ENCODE data around the gene SERPINA4. TPM values are rescaled to one million over a fixed set of nuclear protein-coding genes. Genes with fewer than 3 reads are reported as not detected.

Gene SERPINA4
- total and polyA plus RNA-seq, 2 of the 8 experiments (the other 6 are each of a cell fraction or from before 2014, with no cell fraction given): not detected

GRCh38 chr14:94515426-94515825 is 45.8 kb upstream of the SERPINA4 start:
- Histone ChIP-seq H2BK20ac (ENCODE audit: low read length) (no peak overlapping the region), H2BK15ac (ENCODE audit: low read length) (no peak overlapping the region), H2AFZ (ENCODE audit: low read length) (no peak overlapping the region), H3K23ac (ENCODE audit: insufficient read length) (no peak overlapping the region), H3K4me2 (ENCODE audit: insufficient read depth in 1 of 2, low read depth in 2 of 2, low read length in 2 of 2) (no peak overlapping the region), H3K27me3 (replicated peaks in 1 of 4; ENCODE audit: control insufficient read depth in 3 of 4, extremely low read depth in 1 of 4, insufficient read depth in 3 of 4, low read length in 3 of 4) (no peaks in the 10 kb centered on the region), H3K4ac (replicated peaks; ENCODE audit: insufficient read length, low read depth, low read length) (no peak overlapping the region), H3K23me2 (ENCODE audit: low read depth, low read length) (peaks cover 14% of the 10 kb centered on the region; the same call in 1 of the 2 replicates), H3K56ac (replicated peaks; ENCODE audit: insufficient read length, low read depth, low read length) (no peak overlapping the region), H3K9ac (replicated peaks in 1 of 4; ENCODE audit: extremely low read depth in 1 of 4, low read depth in 3 of 4, low read length in 3 of 4) (no peak overlapping the region), H3K79me1 (ENCODE audit: low read depth, low read length) (no peaks in the 10 kb centered on the region), H2BK5ac (ENCODE audit: low read depth, low read length) (no peak overlapping the region), H3K9me3 (ENCODE audit: insufficient read depth in 2 of 2, low read depth in 1 of 2, low read length in 1 of 2) (peaks cover 0 to 3% of the 10 kb centered on the region in 2 experiments; a peak in 1 of 4 replicates), H3K79me2 (ENCODE audit: control insufficient read depth in 1 of 2, insufficient read depth in 2 of 2, low read length in 2 of 2) (no peaks in the 10 kb centered on the region), H3K18ac (ENCODE audit: extremely low read depth, low read length) (no peak overlapping the region), H2BK120ac (replicated peaks; ENCODE audit: low read depth, low read length) (no peak overlapping the region), H4K8ac (ENCODE audit: extremely low read depth, insufficient read depth, low read length) (no peak overlapping the region), H3K4me1 (replicated peaks in 1 of 4; ENCODE audit: control insufficient read depth in 3 of 4, insufficient read depth in 4 of 4, low read length in 3 of 4) (peaks cover 0 to 12% (median 3%) of the 10 kb centered on the region in 4 experiments; a peak in 4 of 7 replicates), H3K4me3 (ENCODE audit: extremely low read depth in 1 of 4, insufficient read depth in 2 of 4, low read depth in 3 of 4, low read length in 4 of 4) (no peak overlapping the region), H4K91ac (replicated peaks; ENCODE audit: insufficient read length, low read length) (no peak overlapping the region), H3K36me3 (ENCODE audit: control insufficient read depth in 2 of 4, insufficient read depth in 4 of 4, low read length in 3 of 4) (no peaks in the 10 kb centered on the region), H3K27ac (ENCODE audit: low read depth, low read length) (no peak overlapping the region), H4K5ac (ENCODE audit: insufficient read length, low read depth, low read length) (no peak overlapping the region), H2BK12ac (ENCODE audit: low read depth, low read length) (0 out of 2 replicates have a peak overlapping the region, but pooled peaks have one; percentile 39), H3K14ac (ENCODE audit: insufficient read length) (no peak overlapping the region), H4K20me1 (replicated peaks in 1 of 2; ENCODE audit: control insufficient read depth in 1 of 2, insufficient read depth in 2 of 2, low read length in 2 of 2) (peaks cover 0 to 5% of the 10 kb centered on the region in 2 experiments), H2AK5ac (ENCODE audit: low read depth, low read length) (no peak overlapping the region)
- TF ChIP-seq SIN3A (conservative IDR thresholded peaks at IDR 0.05 in 1 of 2, IDR thresholded peaks at IDR 0.05 in 1 of 2; ENCODE audit: low read depth in 1 of 2, low read length in 2 of 2) (no peak), FOSL1 (IDR thresholded peaks at IDR 0.05; ENCODE audit: insufficient read depth, low read depth, low read length) (no peak), SP1 (IDR thresholded peaks at IDR 0.05; ENCODE audit: low read depth, low read length) (no peak), KDM4A (IDR thresholded peaks at IDR 0.05; ENCODE audit: low read depth, low read length, severe bottlenecking) (no peak), RBBP5 (IDR thresholded peaks at IDR 0.05; ENCODE audit: borderline replicate concordance, low read depth, low read length) (no peak), ASH2L (IDR thresholded peaks at IDR 0.05; ENCODE audit: low read length) (no peak), CBX5 (IDR thresholded peaks at IDR 0.05; ENCODE audit: low read depth, low read length) (no peak), GABPA (IDR thresholded peaks at IDR 0.05; ENCODE audit: borderline replicate concordance, insufficient read depth, low read length) (no peak), NRF1 (IDR thresholded peaks at IDR 0.05; ENCODE audit: low read depth, low read length) (no peak), CREB1 (IDR thresholded peaks at IDR 0.05) (no peak), HDAC2 (IDR thresholded peaks at IDR 0.05; ENCODE audit: borderline replicate concordance in 1 of 2, low read depth in 2 of 2, low read length in 2 of 2) (no peak), NANOG (IDR thresholded peaks at IDR 0.05; ENCODE audit: insufficient read depth, low read depth, low read length, poor library complexity, severe bottlenecking) (no peak)
- 92% methylated on average over 9 of the region's 9 CpGs; no CpG with 5 or more reads in 1 of the 2 experiments for WGBS, 2 experiments (ENCODE audit: extremely low coverage in 1 of 2, insufficient coverage in 1 of 2, insufficient read length in 1 of 2, insufficient replicate concordance in 2 of 2, low coverage in 1 of 2, low lambda C conversion rate in 2 of 2, missing lambda C conversion rate in 1 of 2)
- ChIA-PET CTCF (ENCODE audit: partially characterized antibody) (interaction anchor here (1.0 kb wide), 1 partner anchor 34 kb away, joined by 5 read pairs; no protein-coding TSS in a partner anchor), POLR2A (ENCODE audit: partially characterized antibody) (no interaction called here)
- no peak for DNase-seq (ENCODE audit: low read depth in 1 of 2, low spot score in 2 of 2)
- no peak for FAIRE-seq

Measured in H1 (cell line).